HepG2 (cell line): Measurements from ENCODE around the gene KSR1. TPM values are rescaled to one million over a fixed set of nuclear protein-coding genes. Genes with fewer than 3 reads are reported as not detected.
A peak's percentile ranks its signal among the peaks of the same experiment; 100 is the strongest.

ENCODE experiments used
- AHR ChIP-seq: IDR thresholded peaks from 2 replicates; pipeline ENCODE4 v1.6.1; 2018; ENCODE audit warnings: missing genetic modification reagents, missing compliant biosample characterization
- CTCF ChIP-seq: sonication (generic); formaldehyde crosslinking; IDR thresholded peaks from 2 replicates; pipeline ENCODE4 v1.5.0; 2020; ENCODE audit warnings: mild to moderate bottlenecking, missing genetic modification reagents, moderate library complexity
- HOXA7 ChIP-seq: sonication (generic); formaldehyde crosslinking; IDR thresholded peaks from 2 replicates; pipeline ENCODE4 v1.8.1; 2022; ENCODE audit warnings: mild to moderate bottlenecking, missing genetic modification reagents, moderate library complexity
- KIAA2018 ChIP-seq: sonication (generic); formaldehyde crosslinking; IDR thresholded peaks from 2 replicates; pipeline ENCODE4 v1.5.0; 2020; ENCODE audit warnings: mild to moderate bottlenecking, missing genetic modification reagents, borderline replicate concordance
- MIER2 ChIP-seq: IDR thresholded peaks from 2 replicates; pipeline ENCODE4 v1.6.1; 2016; ENCODE audit warnings: missing biosample characterization, missing genetic modification reagents
- MLX ChIP-seq: IDR thresholded peaks from 2 replicates; pipeline ENCODE4 v1.6.1; 2016
- ZBTB43 ChIP-seq: sonication (generic); formaldehyde crosslinking; conservative IDR thresholded peaks from 2 replicates; pipeline ENCODE4 v1.4.0; 2020; ENCODE audit warnings: missing genetic modification reagents
- ZFP37 ChIP-seq: sonication (generic); formaldehyde crosslinking; IDR thresholded peaks from 2 replicates; pipeline ENCODE4 v1.4.0; 2020; ENCODE audit warnings: missing genetic modification reagents, borderline replicate concordance
- ZNF230 ChIP-seq: sonication (generic); formaldehyde crosslinking; IDR thresholded peaks from 2 replicates; pipeline ENCODE4 v1.4.0; 2020; ENCODE audit warnings: mild to moderate bottlenecking, missing genetic modification reagents
- ZNF44 ChIP-seq: sonication (generic); formaldehyde crosslinking; IDR thresholded peaks from 2 replicates; pipeline ENCODE4 v1.5.1; 2020; ENCODE audit warnings: mild to moderate bottlenecking, missing genetic modification reagents
- ZNF687 ChIP-seq: sonication (generic); formaldehyde crosslinking; IDR thresholded peaks from 2 replicates; pipeline ENCODE4 v1.5.1; 2020; ENCODE audit warnings: mild to moderate bottlenecking, missing genetic modification reagents, moderate library complexity
- polyA plus RNA-seq, 8 experiments: library from polyadenylated mRNA; depleted of rRNA in 3 of 8; stranded (reverse) in 7 of 8; unstranded in 1 of 8; fragments of >200 nt; fragmentation: Illumina TruSeq in 4 of 8; extraction: Trizol in 4 of 8; gene quantifications; 2 replicates each; pipeline versions ENCODE4 v1.2.1 to v1.2.3, GENCODE V29; 2011 to 2016; ENCODE audit warnings: low read depth in 4 of 8, missing spikeins in 1 of 8, mixed read lengths in 1 of 8; ENCODE audit not compliant: insufficient read depth in 1 of 8
- total RNA-seq, 5 experiments: library from RNA; depleted of rRNA; stranded (reverse); fragments of >200 nt; fragmentation: Illumina TruSeq; extraction: Trizol; gene quantifications; 2 replicates each; pipeline ENCODE4 v1.2.3, GENCODE V29; 2016; ENCODE audit warnings: low read depth in 1 of 5

The KSR1 gene
- total and polyA plus RNA-seq, 2 of the 13 experiments (the other 11 are each of a cell fraction or from before 2014, with no cell fraction given): 10.1 to 16.6 TPM

- peak; percentile 63; the same call in 1 of the 2 replicates for TF ChIP-seq ZNF687 (CRISPR knock-in tag)
- TF ChIP-seq CTCF (CRISPR knock-in tag): peak; percentile 2; the same call in 1 of the 2 replicates
- TF ChIP-seq MIER2: no peak
- no peak for TF ChIP-seq MLX (CRISPR knock-in tag)
- TF ChIP-seq ZNF44 (CRISPR knock-in tag): no peak
- TF ChIP-seq ZNF230 (CRISPR knock-in tag): 0 out of 2 replicates have a peak, but pooled peaks have one; percentile 29
- TF ChIP-seq KIAA2018 (CRISPR knock-in tag): no peak
- no peak for TF ChIP-seq AHR (CRISPR knock-in tag)
- no peak for TF ChIP-seq ZBTB43 (CRISPR knock-in tag)
- no peak for TF ChIP-seq ZFP37 (CRISPR knock-in tag)
- no peak for TF ChIP-seq HOXA7 (CRISPR knock-in tag)
Measured at GRCh38 chr17:27559506-27560481, 103.5 kb downstream of the KSR1 start (continued).
